ENCODE data around the gene XKR8.

Gene XKR8

GRCh38 chr1:27959792-27960603, at the start of gene XKR8:
TSS of gene XKR8 (plus strand) at chr1:27959973. CDS start at chr1:27960070, 97 bp downstream.
- no peak for DNase-seq (ENCODE audit: low read depth, low spot score)

- DNase-seq (ENCODE audit: low read depth, low spot score), result no peak
Observed at GRCh38 chr1:27912429-27912828, 47.3 kb upstream of the XKR8 start.

- peak; percentile 10 for DNase-seq (ENCODE audit: low read depth, low spot score)
Observed at GRCh38 chr1:27915082-27915575, 44.6 kb upstream of the XKR8 start.

- no peak for DNase-seq (ENCODE audit: low read depth, low spot score)
Observed at GRCh38 chr1:27922272-27922671, 37.5 kb upstream of the XKR8 start.

- DNase-seq (ENCODE audit: low read depth, low spot score), result no peak
Observed at GRCh38 chr1:27928216-27928954, 31.4 kb upstream of the XKR8 start.

GRCh38 chr1:27931184-27931583, 28.6 kb upstream of the XKR8 start:
- no peak for DNase-seq (ENCODE audit: low read depth, low spot score)

GRCh38 chr1:27931759-27932158, 28.0 kb upstream of the XKR8 start:
- DNase-seq (ENCODE audit: low read depth, low spot score), result no peak

GRCh38 chr1:27934818-27935549, 24.8 kb upstream of the XKR8 start, which contains the start of gene SMPDL3B:
TSS of gene SMPDL3B (plus strand) at chr1:27935000. CDS start at chr1:27935184, 184 bp downstream.
- DNase-seq (ENCODE audit: low read depth, low spot score), result no peak

- DNase-seq (ENCODE audit: low read depth, low spot score), result no peak
Observed at GRCh38 chr1:27935721-27936120, 24.1 kb upstream of the XKR8 start.

GRCh38 chr1:27936370-27936769, 23.4 kb upstream of the XKR8 start:
- no peak for DNase-seq (ENCODE audit: low read depth, low spot score)

- no peak for DNase-seq (ENCODE audit: low read depth, low spot score)
Observed at GRCh38 chr1:27937524-27937836, 22.3 kb upstream of the XKR8 start.

- DNase-seq (ENCODE audit: low read depth, low spot score), result no peak
Observed at GRCh38 chr1:27938488-27938887, 21.3 kb upstream of the XKR8 start.

GRCh38 chr1:27940297-27940696, 19.5 kb upstream of the XKR8 start:
- DNase-seq (ENCODE audit: low read depth, low spot score), result no peak

GRCh38 chr1:27940870-27941560, 18.8 kb upstream of the XKR8 start:
- no peak for DNase-seq (ENCODE audit: low read depth, low spot score)

GRCh38 chr1:27941671-27942540, 17.9 kb upstream of the XKR8 start:
- DNase-seq (ENCODE audit: low read depth, low spot score), result no peak

GRCh38 chr1:27945020-27945419, 14.8 kb upstream of the XKR8 start:
- no peak for DNase-seq (ENCODE audit: low read depth, low spot score)

- no peak for DNase-seq (ENCODE audit: low read depth, low spot score)
Observed at GRCh38 chr1:27949027-27949426, 10.7 kb upstream of the XKR8 start.

- DNase-seq (ENCODE audit: low read depth, low spot score), result no peak
Observed at GRCh38 chr1:27951396-27951795, 8.4 kb upstream of the XKR8 start.

GRCh38 chr1:27952147-27952546, 7.6 kb upstream of the XKR8 start:
- DNase-seq (ENCODE audit: low read depth, low spot score), result no peak

- DNase-seq (ENCODE audit: low read depth, low spot score), result no peak
Observed at GRCh38 chr1:27954186-27954585, 5.6 kb upstream of the XKR8 start.

GRCh38 chr1:27955076-27955475, 4.7 kb upstream of the XKR8 start:
- no peak for DNase-seq (ENCODE audit: low read depth, low spot score)
